Thoracic aorta (tissue), 2 donors: ENCODE results near the gene ABCE1. TPM values are rescaled to one million over a fixed set of nuclear protein-coding genes. Genes with fewer than 3 reads are reported as not detected.

Source experiments
- ATAC-seq: fragments of 150-250 bp; one replicate; pipeline ENCODE4 v1.8.0; 2017; ENCODE audit warnings: low read depth; ENCODE audit not compliant: insufficient number of reproducible peaks, low FRiP score
- DNase-seq: peaks from one replicate; pipeline ENCODE4 v3.0.0-alpha.2; 2020; ENCODE audit warnings: low spot score
- H3K27ac ChIP-seq, 2 donors: fragments of 200-600 bp; sonication (generic); 1 replicate in 1 of 2; 2 replicates in 1 of 2; pipeline ENCODE4 v1.5.1; 2016; ENCODE audit warnings: mild to moderate bottlenecking in 2 of 2, moderate library complexity in 2 of 2
- H3K27me3 ChIP-seq: fragments of 200-600 bp; sonication (generic); replicated peaks from 2 replicates; pipeline ENCODE4 v1.6.0; 2016; ENCODE audit warnings: mild to moderate bottlenecking; ENCODE audit not compliant: insufficient read depth
- H3K36me3 ChIP-seq: fragments of 200-600 bp; sonication (generic); one replicate; pipeline ENCODE4 v1.5.1; 2016
- H3K4me1 ChIP-seq, 2 donors: fragments of 200-600 bp; sonication (generic); 1 replicate in 1 of 2; 2 replicates in 1 of 2; pipeline versions ENCODE4 v1.5.1 to v1.6.0; 2016; ENCODE audit warnings: low read depth in 2 of 2, mild to moderate bottlenecking in 1 of 2; ENCODE audit not compliant: control insufficient read depth in 1 of 2
- H3K4me3 ChIP-seq: fragments of 200-600 bp; sonication (generic); 2 replicates; pipeline ENCODE4 v1.5.1; 2016; ENCODE audit warnings: mild to moderate bottlenecking
- H3K9me3 ChIP-seq: fragments of 200-600 bp; sonication (generic); 2 replicates; pipeline ENCODE4 v1.5.1; 2016
- CTCF ChIP-seq: fragments of 200-600 bp; sonication (generic); IDR thresholded peaks from one replicate; pipeline ENCODE4 v1.5.1; 2019; ENCODE audit warnings: antibody characterized with exemption
- total RNA-seq, 2 donors: library from RNA; depleted of rRNA; stranded (reverse); fragments of >200 nt; gene quantifications; one replicate each; pipeline versions ENCODE4 v1.1.0 to v1.2.3, GENCODE V29; 2016

ABCE1 gene
- total RNA-seq, 2 donors from 2014 or later = 74.6 to 74.7 TPM

- Histone ChIP-seq H3K4me3 (no peak overlapping the region), H3K9me3 (no peaks in the 10 kb centered on the region), H3K36me3 (peaks cover 50% of the 10 kb centered on the region), H3K27ac (no peak overlapping the region), H3K4me1 (peaks cover 0 to 4% of the 10 kb centered on the region in 2 donors), H3K27me3 (no peaks in the 10 kb centered on the region)
- ATAC-seq (no peak), DNase-seq (no peak)
- no peak for TF ChIP-seq CTCF
Observed at GRCh38 chr4:145148980-145149379, 50.9 kb downstream of the ABCE1 start.

DNA sequence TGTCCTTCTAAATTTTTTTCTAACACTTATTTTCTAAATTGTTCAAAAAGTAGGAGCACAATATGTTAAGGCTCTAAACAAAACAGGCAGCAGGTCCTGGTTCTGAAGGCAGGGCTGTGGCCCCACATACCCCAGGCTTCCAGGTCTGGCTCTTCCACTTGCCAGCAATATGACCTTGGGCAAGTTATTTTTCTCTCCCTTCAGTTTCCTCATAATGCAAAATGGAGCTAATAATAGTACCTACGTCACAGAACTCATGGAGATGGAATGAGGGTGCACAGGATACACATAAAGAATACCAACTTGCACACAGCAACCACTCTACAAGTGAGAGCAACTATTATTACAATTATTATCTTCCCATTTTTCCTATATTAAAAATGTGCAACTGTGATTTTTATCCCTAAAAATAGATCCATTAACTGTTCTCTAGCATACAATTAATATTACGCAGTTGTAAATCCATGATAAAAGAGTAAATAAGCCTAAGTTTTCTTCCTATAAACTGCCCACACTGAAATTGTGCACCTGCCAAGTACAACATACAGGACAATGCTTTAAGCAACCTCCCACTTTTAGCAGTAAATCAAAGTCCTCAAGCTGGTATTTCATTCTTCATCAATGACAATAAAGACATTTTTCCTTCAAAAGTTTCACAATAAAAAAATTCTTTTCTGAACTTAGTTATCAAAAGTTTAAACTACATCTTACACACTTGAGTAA, 55.2 kb downstream of the ABCE1 start:
- no peak for DNase-seq
- ATAC-seq = no peak
- Histone ChIP-seq H3K9me3 (no peaks in the 10 kb centered on the region), H3K27me3 (no peaks in the 10 kb centered on the region), H3K36me3 (peaks cover 29% of the 10 kb centered on the region), H3K4me3 (no peak overlapping the region), H3K27ac (no peak overlapping the region), H3K4me1 (peaks cover 0 to 4% of the 10 kb centered on the region in 2 donors)
- TF ChIP-seq CTCF = no peak

DNA sequence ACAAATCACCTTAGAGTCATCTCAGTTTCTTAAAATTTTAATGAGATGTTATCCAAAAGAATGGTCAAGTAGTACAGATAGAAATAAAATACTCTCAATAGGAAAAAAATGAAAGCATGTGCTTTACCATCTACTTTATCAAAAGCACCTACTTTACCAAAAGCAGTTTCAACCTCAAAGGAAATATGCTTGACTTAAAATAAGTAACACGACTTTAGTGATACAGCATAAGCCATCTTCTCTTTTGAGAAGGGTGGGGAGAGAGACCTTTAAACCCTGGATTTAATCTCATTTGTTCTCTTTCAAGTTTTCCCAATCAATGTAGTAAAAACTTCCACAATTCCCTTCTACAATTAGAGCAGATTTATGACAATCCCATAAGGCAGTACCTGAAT, 55.8 kb downstream of the ABCE1 start:
- H3K27me3 ChIP-seq = no peaks in the 10 kb centered on the region
- H3K9me3 ChIP-seq = no peaks in the 10 kb centered on the region
- H3K36me3 ChIP-seq = peaks cover 29% of the 10 kb centered on the region
- DNase-seq = no peak
- no peak for ATAC-seq
- H3K4me1 ChIP-seq = peaks cover 0 to 4% of the 10 kb centered on the region in 2 donors
- no peak overlapping the region for H3K27ac ChIP-seq
- no peak overlapping the region for H3K4me3 ChIP-seq
- TF ChIP-seq CTCF = no peak

DNA sequence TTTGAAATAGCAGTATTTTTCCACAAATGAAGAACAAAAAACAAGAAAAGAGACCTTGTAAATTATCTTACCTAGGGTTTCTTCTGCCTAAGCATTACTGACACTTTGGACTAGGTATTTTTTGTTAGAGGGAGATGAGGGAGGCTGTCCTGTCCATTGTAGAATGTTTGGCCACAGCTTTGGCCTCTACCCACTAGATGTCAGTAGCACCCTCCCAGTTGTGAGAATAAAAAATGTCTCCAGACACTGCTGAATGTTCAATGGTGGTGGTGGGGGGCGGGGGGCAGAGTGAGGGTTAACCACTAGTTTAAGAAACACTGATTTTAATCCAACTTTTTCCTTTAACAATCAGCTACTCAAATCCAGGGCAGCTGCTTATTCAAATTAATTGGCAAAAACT, 56.5 kb downstream of the ABCE1 start:
- H3K4me1 ChIP-seq = peaks cover 0 to 4% of the 10 kb centered on the region in 2 donors
- no peak for DNase-seq
- H3K27ac ChIP-seq = no peak overlapping the region
- no peak for ATAC-seq
- H3K9me3 ChIP-seq = no peaks in the 10 kb centered on the region
- H3K4me3 ChIP-seq = no peak overlapping the region
- no peaks in the 10 kb centered on the region for H3K27me3 ChIP-seq
- TF ChIP-seq CTCF = peak; percentile 36
- H3K36me3 ChIP-seq = peaks cover 22% of the 10 kb centered on the region

DNA sequence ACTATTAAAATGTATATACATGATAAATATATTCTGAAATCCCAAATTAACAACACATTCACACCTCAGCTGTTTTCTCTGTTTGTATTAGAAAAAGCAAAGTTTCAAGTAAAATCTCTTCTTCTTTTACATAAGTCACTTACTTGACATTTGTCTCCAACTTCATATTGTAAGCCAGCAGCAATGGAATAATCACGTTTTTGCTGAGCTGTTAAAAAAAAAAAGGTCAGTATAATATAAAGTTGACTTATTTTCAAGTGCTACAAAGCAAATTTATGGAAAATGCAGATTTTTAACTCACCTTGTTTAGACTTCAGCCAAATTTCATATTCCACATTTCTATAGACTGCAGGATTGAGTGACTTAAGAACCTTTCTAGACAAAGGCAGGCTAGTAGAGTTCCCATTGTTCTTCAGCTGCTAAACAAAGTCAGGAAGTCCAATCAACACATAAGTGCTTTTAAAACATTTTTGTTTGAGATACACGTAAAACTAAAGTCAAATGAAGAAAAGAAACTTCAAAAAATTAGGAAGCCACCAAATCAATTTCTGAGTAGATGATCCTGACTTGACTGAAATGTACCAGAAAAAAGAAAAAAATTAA, 57.3 kb downstream of the ABCE1 start:
- Histone ChIP-seq H3K4me3 (no peak overlapping the region), H3K4me1 (peaks cover 0 to 4% of the 10 kb centered on the region in 2 donors), H3K9me3 (no peaks in the 10 kb centered on the region), H3K27ac (no peak overlapping the region), H3K36me3 (peaks cover 16% of the 10 kb centered on the region), H3K27me3 (no peaks in the 10 kb centered on the region)
- no peak for TF ChIP-seq CTCF
- DNase-seq (no peak), ATAC-seq (no peak)
